Measurements from ENCODE around the gene RLBP1.

RLBP1 gene

GRCh38 chr15:89177633-89178306 lies 43.6 kb downstream of the RLBP1 start:
- DNase-seq, result no peak

DNA sequence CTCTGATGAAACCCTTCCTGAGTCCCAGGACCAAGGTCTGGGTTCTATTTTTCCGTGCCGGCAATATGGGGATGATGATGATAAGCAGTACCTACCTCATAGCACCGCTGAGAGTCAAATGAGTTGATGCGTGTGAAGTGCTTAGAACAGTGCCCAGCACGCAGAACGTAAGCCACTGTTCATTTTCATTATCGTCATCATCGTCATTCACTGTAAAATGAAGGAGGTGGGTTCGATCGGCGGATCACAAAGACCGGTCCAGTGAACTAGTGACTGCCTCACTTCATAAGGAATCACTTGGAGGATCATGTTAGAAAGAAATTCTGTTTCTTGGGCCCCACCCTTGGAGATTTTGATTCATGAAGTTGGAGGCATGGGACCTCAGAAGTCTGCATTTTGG lies 44.3 kb downstream of the RLBP1 start:
- no peak for DNase-seq

DNA sequence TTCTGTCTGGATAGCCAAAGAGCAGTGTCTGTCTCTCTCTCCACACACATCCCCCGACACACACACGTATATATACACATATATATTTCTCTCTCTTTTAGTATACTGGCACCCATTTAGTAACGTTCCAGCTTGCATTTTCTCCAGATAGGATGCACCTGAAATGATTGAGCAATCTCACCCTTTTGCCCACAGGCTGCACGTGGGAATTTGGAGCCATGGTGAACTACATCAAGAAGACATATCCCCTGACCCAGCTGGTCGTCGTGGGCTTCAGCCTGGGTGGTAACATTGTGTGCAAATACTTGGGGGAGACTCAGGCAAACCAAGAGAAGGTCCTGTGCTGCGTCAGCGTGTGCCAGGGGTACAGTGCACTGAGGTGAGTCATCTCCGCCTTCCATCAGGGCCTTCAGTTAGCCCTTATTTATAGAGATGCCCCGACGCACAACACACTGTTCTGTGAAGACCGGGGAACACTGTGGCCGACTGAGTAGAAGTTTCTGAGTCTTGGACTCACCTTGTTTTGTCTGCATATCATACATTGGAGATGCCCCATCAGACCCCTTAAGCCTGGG lies 45.7 kb downstream of the RLBP1 start:
- DNase-seq, result no peak

GRCh38 chr15:89174476-89174875 lies 46.9 kb downstream of the RLBP1 start:
- DNase-seq, result no peak

- no peak for DNase-seq
These were observed 48.5 kb downstream of the RLBP1 start for GRCh38 chr15:89172921-89173320.

DNA sequence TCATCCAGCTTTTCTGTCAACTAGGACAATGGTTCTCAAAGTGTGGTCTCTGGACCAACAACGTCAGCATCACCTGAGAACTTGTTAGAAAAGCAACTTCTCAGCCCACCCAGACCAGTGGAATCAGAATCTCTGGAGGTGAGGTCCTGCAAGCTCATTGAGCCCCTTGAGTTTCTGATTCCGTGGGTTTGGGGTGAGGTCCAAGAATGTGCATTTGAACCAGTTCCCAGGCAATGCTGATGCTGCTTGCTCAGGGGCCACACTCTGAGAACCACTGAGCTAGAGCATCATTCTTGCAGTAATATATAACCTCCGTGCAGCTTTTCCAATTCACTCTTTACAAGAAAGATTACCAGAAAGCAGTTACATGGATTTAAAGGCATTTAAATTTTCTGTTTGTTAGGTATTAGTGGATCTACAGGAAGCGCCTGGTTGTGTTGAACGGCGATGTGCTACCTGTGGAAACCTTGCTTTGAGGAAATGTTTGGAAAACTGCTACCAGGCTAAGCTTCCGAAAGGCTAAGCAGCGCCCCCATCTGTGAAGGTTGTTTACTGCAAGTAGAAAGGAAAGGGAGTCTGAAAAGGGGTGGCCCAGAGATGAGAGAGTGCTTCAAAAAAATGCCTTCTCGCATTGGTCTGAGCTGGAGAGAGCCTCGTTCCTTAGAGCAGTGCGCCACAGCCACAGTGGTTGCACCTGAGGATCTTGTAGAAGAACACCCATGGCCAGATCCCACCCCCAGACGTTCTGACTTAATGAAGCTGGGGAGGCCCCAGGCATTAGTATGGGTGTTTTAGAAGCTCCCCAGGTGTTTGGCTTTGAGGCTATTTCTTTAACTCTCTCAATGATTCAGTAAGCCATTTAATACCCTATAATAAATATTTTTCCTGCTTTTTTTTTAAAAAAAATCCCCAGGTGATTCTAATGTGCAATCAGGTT lies 50.0 kb downstream of the RLBP1 start:
- no peak for DNase-seq

GRCh38 chr15:89170364-89170763 lies 51.0 kb downstream of the RLBP1 start:
- DNase-seq, result no peak

- DNase-seq, result no peak
These were observed 53.0 kb downstream of the RLBP1 start for GRCh38 chr15:89168316-89168833.

DNA sequence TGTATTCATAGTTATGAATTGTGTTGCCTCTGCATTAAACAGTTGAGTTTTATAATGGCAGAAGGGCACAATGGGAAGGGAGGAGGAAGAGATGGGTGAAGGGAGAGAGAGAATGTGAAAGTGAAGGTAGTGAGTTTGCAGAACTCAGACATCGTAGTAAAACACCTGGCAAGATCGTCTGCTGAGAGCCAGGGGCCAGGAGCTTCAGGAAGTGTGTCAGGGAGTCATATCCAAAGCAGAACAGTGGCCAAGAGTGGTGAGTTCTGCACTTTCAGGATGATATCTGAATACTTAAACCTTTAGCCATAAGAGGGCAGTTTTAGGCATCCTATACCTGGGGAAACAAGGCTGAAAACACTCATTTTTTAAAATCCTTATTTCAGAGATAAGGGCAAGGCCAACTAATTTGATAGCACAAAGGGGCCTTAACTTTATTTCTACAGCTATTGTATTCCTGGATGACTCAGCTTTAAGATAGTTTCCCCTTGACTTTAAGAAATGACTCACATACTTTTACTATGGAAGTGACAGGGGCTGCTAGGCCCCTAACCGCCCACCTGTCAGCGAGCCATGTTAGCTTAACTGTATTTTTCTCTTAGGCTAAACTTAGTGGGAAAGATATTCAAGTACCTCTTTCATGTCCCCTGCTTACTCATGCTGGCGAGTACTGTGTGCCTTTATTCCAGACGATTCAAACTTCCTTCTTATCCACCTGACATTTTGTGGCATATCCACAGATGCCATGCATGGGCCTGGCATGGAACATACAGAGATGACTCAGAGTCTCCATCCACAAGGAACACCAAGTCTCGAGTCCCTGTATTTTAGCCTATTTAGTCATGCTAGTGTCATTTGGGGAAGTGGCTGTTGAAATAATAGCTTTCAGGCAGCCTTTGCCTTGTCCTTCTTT lies 53.9 kb downstream of the RLBP1 start:
- DNase-seq, result no peak

GRCh38 chr15:89165677-89166076 lies 55.7 kb downstream of the RLBP1 start:
- no peak for DNase-seq

DNA sequence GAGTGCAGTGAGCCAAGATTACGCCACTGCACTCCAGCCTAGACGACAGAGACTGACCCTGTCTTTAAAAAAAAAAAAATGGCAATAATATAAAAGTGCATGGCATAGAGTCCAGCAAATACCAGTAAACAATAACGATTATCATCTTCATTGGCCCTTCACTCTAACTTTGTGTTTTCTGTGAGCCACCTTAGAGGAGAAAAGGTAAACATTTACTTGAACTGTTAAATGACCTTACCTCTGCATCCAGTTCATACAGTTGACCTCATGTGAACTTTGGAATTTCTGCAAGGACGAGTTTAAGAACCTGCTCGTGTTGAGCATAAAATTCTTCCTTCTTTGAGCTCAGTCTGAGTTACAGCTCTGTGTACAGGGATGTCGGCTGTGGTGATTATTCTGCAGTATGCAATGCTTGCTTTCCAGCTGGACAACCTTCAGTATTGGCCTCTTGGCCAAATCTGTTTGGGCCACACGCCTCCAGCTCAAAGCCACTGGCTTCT lies 56.6 kb downstream of the RLBP1 start:
- no peak for DNase-seq

- no peak for DNase-seq
These were observed 57.9 kb downstream of the RLBP1 start for GRCh38 chr15:89163271-89164055.

DNA sequence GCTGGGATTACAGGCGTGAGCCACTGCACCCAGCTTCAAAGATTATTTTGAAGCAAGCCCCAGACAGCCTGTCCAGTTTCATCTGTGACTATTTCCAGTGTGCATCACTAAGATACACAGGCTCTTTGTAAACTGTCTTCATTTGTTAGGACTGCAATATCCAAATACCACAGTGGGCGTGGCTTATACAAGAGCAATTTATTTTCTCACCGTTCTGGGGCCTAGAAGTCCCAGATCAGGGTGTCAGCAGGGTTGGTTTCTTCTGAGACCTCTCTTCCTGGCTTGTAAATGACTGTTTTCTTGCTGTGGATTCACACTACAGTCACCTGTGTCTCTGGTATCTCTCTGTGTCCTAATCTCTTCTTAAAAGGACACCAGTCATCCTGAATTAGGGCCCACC lies 59.7 kb downstream of the RLBP1 start:
- DNase-seq, result no peak
